Stimulated activated CD4-positive, alpha-beta T cell treated with anti-CD3 and anti-CD28 coated beads, Interleukin-4, amount 100 ng/mL, for 1 hour (primary cell): Measurements from ENCODE around the gene CITED4.
A peak's percentile ranks its signal among the peaks of the same experiment; 100 is the strongest.
"Not testable (repeated sequence)": the region's sequence is repeated elsewhere in the genome, so short reads cannot be mapped to it uniquely, and the experiment has no call there.

Experiments
- DNase-seq: peaks from one replicate; pipeline ENCODE4 v3.0.0-alpha.2; 2020

Gene CITED4, protein sequence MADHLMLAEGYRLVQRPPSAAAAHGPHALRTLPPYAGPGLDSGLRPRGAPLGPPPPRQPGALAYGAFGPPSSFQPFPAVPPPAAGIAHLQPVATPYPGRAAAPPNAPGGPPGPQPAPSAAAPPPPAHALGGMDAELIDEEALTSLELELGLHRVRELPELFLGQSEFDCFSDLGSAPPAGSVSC

DNA sequence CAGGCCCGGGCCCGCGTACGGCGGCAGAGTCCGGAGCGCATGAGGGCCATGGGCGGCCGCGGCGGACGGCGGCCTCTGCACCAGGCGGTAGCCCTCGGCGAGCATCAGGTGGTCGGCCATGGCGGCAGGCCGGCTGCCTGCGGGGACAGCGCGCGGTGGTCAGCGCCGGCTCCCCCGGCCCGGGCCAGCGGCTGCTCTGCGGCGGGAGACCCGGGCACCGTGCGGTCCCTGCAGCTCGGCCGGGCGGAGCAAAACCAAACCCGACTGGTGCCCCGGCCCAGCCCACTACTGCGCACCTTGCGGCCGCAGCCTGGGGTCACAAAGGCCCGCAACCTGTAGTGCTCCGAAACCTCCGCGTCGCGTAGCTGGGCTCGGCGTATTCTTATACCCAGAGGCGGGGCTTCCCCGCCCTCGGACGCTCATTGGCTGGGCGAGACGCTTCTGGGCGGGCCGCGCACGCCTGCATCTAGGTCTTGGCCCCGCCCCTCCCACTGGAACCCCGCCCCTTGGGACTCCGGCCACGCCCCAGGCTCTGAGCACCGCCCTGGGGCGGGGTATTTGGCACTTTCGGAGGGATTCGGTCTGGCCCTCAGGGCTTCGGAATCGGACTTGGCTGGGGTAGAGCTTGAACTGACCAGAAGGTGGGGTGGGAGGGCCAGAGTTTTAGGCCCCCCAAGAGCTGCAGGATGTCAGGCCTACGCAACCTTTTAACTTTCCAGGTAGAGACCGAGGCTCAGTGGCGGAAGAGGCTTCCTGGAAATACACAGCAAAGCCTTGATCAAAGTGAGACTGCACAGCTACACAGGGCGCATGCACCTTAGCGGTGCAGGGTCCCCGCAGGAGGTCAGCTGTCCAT lies at the start of gene CITED4:
Gene CITED4, minus strand, starts transcription at position 356 of the 856 bp plus-strand sequence. Its CDS starts 236 bp downstream, at position 120.
- DNase-seq = peak; percentile 94

- DNase-seq = no peak
These were observed 48.9 kb upstream of the CITED4 start for GRCh38 chr1:40911105-40911504.

- no peak for DNase-seq
These were observed 47.1 kb upstream of the CITED4 start for GRCh38 chr1:40909281-40909680.

- DNase-seq = no peak
These were observed 46.2 kb upstream of the CITED4 start for GRCh38 chr1:40908350-40908749.

GRCh38 chr1:40907899-40908298 lies 45.7 kb upstream of the CITED4 start:
- DNase-seq = no peak

DNA sequence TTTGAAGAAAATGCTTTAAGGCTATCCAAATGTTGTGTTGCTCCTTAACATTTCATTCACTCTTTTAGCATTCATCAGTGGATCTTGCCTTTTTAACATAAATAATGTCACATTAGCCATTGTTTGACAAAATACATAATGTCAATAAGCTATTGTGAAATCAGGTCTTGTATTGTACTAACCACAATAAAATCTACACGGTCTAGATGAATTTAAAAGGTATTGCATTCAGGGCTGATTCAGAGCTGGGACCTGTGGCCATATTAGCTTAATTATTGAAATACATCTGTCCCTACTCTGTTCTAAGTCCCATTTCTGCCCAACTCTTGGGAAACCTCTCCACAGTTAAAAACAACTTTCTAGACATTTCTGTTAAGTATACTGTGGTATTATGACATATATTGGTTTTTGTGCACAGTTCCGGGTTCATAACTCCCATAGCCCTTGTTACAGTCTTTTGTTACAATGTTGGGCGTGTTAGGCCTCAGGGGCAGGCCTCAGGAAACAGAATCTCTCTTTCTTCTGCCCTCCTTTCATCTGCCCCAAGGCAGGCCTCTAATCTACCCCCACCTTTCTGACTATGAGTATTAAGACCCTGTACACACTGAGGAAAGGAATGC lies 44.7 kb upstream of the CITED4 start:
- DNase-seq = no peak

DNA sequence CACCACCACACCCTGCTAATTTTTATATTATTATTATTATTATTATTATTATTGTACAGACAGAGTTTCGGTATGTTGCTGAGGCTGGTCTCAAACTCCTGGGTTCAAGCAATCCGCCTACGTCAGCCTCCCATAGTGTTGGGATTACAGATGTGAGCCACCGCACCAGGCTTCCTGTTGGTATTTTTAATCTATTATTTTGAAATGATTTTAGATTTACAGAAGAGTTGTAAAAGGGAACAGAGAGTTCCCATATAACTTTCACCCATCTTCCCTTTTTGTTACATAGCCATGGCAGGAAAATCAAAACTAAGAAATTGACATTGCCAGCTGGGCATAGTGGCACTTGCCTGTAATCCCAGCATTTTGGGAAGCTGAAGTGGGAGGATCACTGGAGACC lies 42.9 kb upstream of the CITED4 start:
- no peak for DNase-seq

DNA sequence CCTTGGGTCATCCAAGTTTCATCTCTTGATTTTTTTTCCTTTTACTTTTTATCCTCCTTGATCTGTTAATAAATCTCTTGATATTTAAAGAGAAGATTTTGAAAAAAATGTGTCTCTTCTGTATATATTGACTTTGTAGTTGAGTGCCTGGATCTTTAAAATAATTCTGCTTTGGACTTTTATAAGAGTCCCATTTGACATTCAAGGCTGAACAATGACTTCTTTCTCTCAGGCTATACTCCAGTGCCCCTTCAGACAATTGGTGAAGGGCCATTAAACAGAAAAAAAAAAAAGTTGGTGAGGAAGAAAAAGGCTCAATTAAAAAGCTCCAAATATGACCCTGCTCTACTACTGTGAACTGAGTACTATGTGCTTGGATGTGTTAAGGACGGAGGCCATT lies 40.9 kb upstream of the CITED4 start:
- DNase-seq = no peak

DNA sequence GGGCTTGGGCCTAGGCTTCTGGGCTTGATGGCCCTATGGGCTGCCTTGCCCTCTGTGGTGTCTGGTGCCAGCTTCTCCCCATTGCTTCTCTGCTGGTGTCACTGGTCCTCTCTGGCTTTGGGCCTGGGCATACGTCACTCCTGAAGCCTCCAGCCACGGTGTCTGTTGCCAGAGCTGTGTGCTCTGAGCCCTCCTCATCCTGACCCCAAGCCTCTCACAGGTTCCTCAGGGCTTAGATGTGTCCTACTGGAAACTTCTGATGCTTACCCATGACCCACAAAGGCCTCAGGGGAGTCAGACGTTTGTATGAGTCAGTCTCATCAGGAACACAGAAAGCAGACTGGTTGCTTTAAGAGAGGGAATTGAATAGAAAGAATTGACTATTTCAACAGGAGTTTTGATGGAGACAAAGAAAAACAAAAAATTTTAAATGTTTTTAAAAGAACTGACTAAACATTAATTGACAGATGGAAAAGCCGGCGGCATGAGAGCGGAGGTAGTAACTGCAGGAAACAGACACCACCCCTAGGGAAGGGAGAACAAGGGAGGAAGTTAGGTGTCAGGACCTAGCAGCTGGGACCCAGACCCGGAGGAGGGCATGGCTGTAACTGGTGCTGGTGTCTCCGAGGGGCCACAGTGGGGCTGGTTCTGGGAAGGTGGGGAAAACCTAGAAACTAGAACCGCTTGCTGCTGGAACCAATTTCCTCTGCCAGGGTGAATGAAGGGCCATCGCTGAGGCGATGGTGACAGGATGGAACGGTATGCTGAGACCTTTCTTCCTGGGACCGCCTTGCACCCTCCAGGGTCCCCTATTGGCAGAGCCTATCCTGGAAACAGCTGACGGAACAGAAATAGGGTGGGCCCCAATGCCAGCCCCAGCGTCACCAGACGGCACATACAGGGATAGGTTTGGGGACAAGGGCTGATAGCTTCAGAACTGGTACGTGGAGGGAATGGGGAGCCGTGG lies 40.0 kb upstream of the CITED4 start:
- DNase-seq = no peak

DNA sequence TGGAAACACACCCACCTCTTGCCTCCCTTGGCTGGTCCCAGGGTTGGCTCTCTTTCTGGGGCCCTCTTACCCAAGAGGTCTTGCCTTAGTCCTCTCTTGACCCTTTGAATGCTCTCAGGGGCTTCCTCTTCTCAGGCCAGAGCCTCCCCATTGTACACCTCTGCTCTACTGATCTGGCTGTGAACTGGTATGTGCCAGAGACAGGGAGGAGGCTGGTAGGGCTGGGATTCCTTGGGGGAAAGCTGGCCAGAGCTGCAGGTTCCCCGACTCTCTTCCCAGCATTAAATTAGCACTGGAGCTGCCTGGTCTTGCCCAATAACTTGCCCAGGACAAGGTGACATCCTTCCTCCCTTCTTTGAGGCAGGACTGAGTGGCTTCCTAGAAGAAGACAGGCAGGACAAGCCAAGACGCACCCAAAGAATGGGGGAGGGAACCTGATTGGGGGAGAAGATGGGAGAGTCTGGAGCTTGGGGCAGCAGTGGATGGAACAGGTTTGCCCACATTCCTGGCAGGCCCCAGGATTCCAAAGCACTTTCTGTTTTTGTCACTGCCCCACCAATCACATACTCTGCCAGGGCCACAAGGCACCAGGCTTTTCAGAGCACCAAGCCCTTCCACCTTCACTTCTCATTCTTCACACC lies 37.2 kb upstream of the CITED4 start:
- no peak for DNase-seq

GRCh38 chr1:40898431-40898901 lies 36.3 kb upstream of the CITED4 start:
- no peak for DNase-seq

- DNase-seq = no peak
These were observed 35.4 kb upstream of the CITED4 start for GRCh38 chr1:40897513-40897912.

DNA sequence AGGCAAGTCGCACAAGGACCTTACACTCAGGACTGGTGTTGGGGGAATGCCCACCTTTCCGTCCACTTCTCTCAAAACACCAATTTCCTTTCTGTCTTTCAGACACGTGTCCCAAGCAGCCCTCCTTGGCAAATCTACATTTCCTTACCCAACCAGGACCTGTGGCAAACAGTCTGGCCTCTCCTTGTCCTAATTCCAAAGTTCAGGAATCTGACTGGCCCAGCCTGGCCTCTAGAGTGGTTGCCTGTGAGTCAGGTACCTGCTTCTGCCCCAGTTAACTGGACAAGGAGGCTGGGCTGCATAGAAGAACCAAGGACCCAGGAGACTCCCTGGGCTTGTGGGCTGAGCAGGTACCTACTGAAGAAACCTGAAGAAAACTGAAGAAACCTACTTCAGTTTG lies 34.3 kb upstream of the CITED4 start:
- DNase-seq = no peak

GRCh38 chr1:40895601-40896000 lies 33.4 kb upstream of the CITED4 start:
- no peak for DNase-seq

- not testable (repeated sequence) for DNase-seq
These were observed 32.7 kb upstream of the CITED4 start for GRCh38 chr1:40894858-40895257.

- no peak for DNase-seq
These were observed 32.3 kb upstream of the CITED4 start for GRCh38 chr1:40894455-40894854.

DNA sequence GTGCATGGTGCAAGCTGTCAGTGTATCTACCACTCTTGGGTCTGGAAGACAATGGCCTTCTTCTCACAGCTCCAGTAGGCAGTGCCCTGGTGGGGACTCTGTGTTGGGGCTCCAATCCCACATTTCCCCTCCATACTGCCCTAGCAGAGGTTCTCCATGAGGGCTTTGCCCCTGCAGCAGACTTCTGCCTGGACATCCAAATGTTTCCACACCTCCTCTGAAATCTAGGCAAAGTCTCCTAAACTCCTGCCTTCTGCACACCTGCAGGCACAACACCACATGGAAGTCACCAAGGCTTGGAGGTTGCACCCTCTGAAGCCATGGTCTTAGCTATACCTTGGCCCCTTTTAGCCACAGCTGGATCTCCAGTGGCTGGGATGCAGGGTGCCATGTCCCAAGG lies 31.8 kb upstream of the CITED4 start:
- no peak for DNase-seq

DNA sequence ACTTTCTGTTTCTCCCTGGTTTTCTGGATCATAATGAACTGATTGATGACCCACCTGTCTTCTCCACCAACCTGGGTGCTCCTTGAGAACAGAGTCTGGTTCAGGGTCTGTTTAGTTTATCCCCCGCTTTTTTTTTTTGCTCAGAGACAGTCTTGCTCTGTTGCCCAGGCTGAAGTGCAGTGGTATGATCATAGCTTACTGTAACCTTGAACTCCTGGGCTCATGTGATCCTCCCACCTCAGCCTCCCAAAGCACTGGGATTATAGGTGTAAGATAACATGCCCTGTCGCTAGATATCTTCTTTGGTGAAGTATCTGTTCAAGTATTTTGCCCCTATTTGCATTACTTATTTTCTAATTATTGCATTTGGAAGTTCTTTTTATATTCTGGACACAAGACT lies 30.2 kb upstream of the CITED4 start:
- no peak for DNase-seq

DNA sequence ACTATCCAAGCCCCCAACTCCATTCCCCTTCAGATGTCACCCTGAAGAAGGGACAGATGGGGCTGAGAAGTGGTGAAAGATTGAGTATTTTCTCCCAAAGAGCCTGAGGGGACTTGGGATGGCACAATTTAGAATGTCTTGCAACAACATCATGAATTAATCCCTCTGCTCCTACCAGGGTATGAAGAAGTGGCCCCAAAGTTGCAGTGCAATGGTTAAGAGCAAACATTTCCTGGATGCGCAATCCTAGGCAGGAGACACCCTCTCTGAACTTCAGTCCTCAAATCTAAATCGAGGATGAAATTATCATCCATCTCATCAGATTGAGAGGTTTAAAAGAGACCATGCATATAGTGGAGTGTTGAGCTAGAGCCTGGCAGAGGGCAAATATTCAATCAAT lies 28.6 kb upstream of the CITED4 start:
- no peak for DNase-seq

DNA sequence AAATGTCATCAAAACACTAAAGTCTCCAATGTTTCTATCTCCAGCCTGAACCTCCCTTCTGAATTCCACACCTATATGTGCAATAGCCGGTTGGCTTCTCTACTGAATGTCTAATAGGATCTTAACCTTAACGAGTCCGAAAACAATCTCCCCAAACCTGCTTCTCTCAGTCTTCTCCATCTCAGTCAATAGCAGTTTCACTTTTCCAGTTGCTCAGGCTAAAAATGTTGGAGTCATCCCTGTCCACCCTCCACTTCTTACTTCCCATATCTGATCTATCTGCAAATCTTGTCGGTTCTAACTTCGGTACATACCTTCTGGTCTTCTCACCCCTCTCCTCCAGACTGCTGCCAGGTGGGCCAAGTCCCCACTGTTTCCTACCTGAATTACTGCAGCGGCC lies 25.5 kb upstream of the CITED4 start:
- DNase-seq = no peak

GRCh38 chr1:40887012-40887378 lies 24.8 kb upstream of the CITED4 start:
- no peak for DNase-seq

DNA sequence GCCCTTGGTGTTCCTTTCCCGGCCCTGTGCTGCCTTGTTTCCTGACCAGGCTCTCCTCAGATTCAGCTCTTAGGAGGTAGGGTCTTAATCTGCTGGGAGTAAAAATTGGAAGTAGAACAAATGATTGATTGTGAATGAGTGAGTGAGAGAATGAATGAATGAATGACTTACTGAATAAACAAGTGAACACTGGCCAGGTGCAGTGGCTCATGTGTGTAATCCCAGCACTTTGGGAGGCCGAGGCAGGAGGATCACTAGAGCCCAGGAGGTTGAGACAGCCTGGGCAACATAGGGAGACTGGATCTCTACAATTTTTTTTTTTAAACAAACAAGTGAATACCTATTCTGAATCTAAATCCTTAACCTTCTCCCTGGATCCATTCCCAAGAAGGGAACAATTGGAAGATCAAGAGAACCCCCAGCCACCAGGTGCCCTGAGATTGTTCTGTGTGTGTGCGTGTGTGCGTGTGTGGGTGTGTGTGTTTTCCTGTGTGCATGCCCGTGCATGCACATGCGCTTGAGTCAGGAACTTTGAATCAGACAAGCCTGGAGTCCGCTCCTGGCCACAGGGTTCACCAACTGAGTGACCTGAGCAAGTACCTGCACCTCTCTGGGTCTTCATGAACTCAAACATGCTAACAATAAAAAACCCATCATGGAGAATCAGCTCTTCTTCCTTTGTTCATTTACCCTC lies 24.3 kb upstream of the CITED4 start:
- DNase-seq = no peak
